Measurements from ENCODE around the gene GPN2.
"Not testable (repeated sequence)": the region's sequence is repeated elsewhere in the genome, so short reads cannot be mapped to it uniquely, and the experiment has no call there.

Gene GPN2

DNA sequence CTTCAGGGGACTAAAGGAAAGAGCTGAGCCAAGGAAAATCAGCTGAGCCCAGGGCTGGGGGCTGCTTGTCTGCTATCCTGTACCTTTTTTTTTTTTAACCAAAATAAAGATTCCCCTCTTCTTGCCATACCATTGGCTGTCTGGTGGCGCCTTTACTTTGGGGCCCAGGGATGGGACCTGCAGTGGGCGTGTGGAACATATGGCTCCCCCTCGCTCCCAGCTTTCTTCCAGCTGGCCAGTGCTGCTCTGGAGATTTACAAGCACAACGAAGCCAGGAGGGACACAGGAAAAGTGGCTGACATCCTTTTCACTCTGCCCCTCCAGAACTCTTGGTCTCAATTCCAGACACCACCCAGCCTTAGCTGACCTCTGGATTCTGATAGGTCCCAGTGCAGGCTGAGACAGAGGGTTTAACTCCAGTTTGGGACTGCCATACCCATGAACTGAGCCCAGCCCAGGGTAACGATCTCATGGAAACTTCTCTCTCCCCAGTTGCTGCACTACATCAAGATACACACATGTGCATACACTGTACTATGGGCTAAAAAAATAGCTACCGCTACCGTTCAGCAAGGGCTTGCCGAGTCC, 32.5 kb downstream of the GPN2 start:
- no peak for DNase-seq (ENCODE audit: low read depth)

DNA sequence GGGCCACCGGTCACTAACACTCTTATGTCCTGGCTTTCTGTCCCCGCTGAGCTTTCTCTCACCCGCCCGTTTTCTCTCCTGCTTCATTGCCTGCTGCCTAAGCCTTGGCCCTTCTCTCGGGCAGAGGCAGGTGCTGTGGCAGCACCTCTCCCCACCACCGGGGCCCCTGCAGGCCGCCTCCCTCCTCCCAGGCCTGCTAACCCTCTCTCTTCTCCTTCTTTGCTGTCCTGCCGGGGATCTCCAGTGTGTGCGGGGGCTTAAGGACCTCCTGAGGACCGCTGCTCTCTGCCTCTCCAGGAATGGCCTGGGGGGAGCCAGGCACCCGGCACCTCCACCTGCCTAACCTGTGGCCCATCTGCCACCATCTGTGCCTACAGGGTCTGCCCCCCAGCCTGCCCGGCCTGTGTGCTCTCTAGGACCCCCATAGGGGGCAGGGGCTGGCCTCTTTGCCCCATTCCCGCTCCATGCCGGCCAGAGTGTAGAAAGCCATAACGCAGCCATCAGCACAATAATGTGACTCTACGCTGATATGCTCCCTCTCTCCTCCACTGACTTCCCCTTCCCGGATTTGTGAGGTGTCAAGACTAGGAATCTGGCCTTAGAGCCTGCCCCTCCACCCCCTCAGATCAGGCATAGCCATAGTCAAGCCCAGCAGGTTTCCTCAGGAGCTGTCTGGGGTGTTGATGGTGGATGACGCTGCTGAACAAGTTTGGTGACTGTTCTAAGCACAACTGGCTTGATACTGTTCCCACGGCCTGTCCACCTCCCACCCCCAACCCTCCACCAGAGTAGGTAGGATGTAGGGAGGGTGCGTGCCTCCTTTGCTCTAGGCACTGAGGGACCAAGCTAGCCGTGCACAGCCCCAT, 33.2 kb downstream of the GPN2 start:
- no peak for DNase-seq (ENCODE audit: low read depth)

DNA sequence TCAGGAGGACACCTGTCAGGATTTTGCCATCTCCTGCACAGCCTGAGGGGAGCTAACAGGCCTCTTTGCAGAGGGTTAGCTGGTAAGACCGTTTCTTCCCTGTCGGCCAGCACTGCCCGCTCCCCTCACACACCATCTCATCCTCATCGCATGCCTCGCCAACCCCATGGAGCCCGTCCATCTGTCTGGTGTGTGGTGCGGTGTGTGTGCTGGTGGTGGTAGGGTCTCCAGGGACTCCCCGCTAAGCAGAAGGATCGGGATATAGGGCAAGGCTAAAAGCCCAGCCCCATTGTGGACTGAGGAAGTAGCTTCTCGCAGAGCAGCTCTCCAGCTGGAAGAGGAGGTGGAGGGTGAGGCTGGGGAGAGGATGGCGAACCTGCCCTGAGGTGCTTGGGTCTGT, 33.9 kb downstream of the GPN2 start:
- no peak for DNase-seq (ENCODE audit: low read depth)

DNA sequence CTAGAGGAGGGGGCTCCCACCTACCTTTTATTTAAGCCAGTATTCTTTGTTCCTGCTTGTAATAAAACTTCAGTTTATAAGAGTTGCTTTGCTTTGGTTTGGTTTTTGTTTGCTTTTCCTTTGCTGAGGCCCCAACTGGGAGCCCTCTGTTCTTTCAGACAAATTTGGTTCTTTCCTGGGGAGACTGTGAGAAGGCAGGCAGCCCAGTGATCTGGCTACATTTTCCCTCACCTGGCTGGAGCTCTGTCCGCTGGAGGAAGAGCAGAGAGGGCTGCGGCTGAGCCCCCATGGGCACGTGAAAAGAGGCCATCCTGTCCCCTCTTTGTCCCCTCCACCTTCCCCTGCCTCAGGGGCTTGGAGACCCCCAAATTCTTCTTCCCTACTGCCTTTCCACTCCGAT, 34.4 kb downstream of the GPN2 start:
- DNase-seq (ENCODE audit: low read depth), result no peak

DNA sequence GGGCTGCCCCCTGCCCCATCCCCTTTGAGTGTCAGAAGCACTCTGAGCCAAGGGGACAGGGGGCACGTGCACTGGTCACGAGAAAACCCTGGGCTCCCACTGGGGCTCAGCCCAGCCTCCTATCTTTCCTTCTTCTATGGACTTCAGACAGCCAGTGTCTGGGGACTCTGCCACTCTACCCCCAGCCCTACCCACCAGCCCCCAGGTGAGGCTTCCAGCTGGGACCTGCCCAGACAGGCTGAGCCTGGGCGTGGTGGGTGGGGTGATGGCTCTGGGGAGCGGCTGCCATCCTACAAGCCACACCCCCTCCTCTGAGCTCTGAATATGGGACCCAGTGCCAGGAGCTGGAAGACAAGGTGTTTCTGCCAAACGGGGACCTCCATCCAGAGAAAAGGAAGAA, 35.2 kb downstream of the GPN2 start:
- DNase-seq (ENCODE audit: low read depth), result no peak

DNA sequence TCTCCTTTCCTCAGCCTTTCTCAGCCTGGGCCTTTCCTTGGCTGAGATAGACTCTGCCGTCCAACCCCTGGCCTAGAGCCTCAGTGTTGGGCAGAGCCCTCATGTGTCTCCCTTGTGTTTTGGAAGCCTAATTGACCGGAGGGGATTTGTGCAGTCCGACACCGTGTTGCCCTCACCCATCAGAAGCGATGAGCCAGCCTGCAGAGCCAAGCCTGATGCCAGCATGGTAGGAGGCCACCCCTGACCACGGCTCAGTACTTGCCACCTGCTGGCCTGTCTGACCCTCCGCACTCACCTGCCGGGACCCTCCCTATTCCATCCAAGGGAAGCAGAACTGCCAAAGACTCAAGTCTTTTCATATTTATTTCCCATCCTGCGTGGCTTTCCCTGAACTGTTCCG, 36.5 kb downstream of the GPN2 start:
- no peak for DNase-seq (ENCODE audit: low read depth)

DNA sequence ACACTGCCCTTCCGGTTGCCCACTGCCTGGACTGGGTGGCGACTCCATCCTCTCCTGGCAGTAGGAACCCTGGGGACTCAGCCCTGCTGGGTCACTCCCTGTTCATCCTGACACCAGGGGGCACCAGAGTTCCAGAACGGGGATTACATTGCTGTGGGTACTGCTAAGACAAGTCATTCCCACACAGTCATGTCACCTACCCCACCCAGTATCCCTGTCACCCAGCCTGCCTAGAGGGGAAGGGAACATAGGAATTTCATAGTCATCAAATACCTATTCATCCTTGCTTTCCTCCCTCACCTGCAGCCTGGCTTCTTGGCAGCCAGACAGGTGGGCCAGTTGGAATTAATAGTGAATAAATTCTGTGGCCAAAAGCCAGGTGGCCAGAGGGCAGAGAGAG, 36.9 kb downstream of the GPN2 start:
- peak; percentile 67 for DNase-seq (ENCODE audit: low read depth)

DNA sequence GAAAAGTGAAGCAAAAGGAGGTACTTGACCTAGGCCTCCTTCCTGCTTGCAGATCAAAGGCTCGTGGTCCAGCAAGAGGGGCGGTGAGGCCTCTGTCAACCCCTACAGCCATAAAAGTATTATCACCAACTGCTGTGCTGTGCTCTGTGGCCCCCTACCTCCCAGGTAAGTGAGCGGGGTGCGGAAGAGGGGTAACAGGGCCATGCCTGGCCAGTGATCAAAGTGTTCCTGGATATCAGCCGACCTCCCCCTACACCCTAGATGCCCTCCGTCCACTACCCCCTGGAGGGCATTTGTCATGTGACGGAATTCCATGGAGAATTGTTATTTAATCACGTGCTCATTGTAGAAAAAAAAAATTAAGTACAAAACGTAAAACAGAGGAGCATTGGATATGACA, 37.4 kb downstream of the GPN2 start:
- DNase-seq (ENCODE audit: low read depth), result no peak

DNA sequence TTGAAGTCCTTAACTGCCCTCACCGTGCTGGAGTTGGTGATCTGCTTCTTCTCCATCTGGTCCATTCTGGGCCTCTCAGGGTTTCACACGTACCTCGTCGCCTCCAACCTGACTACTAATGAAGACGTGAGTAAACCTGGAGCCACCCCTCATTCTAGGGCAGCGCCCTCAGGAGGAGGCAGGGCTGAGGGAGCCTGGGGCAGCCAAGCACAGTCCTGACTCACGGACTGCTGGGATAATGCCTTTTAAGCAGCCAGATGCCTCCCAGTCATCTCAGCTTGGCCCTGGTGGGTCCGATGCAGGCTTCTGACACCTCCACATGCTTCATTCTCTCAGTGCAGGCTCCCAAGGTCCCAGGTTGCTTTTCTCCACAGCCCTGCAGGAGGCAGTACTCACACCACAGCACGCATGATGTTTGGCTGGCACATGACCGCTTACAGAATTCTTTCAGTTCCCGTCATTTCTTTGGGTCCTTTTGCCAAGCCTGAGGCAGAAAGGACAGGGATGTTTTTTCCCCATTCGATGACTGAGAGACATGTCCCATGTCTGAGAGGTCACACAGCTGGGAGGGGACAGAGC, 38.9 kb downstream of the GPN2 start:
- no peak for DNase-seq (ENCODE audit: low read depth)

DNA sequence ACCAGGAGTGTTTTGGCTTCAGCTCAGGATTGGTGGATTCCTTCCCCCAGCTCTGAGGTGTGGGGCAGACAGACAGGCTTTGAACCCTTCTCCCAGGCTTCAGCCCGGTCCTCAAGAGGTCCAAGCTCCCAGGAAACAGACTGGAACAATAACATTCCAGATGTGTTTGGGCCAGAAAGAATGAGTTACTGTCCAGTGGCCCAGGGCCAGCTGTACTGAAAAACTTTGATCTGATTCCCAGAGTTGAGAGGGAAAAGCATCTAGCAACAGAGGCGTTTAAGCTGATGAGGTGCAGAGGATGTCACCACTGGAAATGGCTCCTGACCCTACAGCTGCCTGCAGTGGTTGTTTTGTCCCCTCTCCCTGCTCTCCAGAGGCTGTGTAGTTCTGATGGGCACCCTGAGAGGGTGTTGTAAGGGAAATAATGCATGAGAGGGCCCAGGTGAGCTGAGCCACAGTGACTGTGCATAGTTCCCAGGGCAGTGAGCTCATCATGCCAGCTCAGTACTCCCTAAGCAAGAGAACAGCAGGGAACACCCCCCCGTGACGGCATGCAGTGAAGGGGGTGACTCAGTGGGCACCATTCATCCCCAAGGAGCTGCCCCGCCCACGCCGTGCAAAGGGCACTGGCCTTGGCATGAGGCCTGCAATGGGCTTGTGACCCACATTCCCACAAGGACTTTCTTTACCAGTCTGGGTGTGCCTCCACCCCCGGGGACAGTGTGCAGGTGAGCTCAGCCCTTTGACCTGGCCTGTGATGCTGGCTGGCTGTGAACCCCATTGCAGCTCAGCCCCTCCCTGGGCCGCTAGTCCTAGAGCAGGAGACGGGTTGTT, 40.9 kb downstream of the GPN2 start:
- no peak for DNase-seq (ENCODE audit: low read depth)

DNA sequence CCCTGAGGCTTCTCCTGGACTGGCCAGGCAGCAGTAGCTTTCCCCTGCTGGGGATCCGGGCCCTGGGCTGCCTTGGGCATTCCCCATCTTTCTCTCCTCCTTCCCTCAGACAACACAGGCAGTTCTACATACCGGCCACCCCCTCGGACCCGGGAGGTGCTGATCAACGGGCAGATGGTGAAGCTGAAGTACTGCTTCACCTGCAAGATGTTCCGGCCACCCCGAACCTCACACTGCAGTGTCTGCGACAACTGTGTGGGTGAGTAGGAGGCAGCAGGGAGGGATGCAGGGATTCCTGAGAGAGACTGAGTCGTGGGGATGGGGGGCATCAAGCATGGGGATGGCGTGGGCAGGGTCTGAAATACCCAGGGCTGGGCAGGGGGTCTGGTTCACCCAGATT, 41.6 kb downstream of the GPN2 start:
- no peak for DNase-seq (ENCODE audit: low read depth)

DNA sequence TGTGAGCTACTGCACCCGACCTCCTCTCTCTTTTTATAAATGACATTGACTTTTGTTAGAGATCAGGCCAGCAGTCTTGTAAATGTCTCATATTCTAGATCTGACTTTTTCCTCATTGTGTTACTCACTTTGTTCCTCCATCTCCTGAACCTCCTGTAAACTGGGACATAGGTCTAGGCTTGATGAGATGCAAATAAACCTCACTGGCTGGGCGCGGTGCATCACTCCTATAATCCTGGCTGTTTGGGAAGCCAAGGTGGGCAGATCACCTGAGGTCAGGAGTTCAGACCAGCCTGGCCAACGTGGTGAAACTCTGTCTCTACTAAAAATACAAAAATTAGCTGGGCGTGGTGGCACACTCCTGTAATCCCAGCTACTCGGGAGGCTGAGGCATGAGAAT, 42.3 kb downstream of the GPN2 start:
- not testable (repeated sequence) for DNase-seq (ENCODE audit: low read depth)

DNA sequence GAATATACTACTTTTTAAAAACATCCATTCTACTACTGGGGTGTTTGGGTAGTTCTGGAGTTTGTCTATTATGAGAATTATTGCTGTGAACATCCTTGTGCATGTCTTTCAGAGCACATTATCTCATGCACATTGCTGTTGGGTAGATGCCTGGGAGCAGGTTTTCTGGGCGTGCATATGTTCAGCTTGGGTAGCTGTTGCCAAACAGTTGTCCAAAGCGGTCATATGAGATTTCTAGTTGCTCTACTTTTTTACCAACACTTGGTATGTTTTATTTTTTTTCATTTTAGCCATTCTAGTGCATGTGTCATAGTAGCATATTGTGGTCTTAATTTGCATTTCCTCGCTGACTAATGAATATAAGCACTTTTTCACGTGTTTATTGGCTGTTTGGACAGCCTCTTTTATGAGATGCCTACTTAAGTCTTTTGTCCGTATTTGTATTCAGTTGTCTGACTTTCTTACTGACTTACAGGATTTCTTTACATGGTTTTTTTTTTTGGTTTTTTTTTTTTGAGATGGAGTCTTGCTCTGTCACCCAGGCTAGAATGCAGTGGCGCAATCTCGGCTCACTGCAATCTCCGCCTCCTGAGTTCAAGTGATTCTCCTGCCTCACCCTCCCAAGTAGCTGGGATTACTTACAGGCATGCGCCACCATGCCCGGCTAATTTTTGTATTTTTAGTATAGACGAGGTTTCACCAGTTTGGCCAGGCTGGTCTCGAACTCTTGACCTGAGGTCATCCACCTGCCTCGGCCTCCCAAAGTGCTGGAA, 45.5 kb downstream of the GPN2 start:
- DNase-seq (ENCODE audit: low read depth), result no peak

DNA sequence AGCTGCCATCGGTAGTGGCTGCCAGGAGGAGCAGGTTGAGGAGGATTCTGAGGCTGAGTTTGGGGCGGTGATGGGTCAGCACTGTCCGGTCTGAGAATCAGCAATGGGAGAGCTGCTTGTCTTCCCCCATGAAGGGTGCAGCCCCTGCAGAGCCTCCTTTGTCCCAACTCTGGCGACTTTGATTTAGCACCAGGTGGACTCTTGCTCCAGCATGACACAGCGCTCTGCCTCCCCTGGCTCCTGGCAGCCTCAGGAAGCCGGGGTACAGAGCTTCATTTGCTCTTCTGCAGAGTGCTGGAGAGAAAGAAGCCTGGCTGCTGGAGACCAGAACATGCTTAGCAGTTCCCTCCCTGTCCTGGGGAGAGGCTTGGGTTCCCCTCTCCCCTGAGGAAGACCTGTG, 50.3 kb downstream of the GPN2 start:
- DNase-seq (ENCODE audit: low read depth), result no peak

DNA sequence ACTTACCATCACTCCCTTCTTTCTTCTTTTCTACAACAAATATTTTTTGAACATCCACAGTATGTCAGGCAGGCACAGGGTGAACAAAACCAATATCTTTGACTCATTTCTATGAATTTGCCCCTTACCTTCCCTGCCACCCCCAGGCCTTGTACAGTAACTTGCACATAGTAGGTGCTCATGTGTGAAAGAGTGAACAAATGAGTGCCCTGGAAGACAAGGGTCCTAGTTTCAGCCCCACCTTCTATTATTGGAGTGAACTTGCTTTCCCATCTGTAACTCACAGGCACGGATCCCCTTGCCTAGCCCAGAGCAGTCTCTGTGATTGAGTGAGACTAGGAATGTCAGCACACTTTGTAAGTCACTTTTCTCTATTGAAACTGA, 50.8 kb downstream of the GPN2 start:
- DNase-seq (ENCODE audit: low read depth), result no peak

DNA sequence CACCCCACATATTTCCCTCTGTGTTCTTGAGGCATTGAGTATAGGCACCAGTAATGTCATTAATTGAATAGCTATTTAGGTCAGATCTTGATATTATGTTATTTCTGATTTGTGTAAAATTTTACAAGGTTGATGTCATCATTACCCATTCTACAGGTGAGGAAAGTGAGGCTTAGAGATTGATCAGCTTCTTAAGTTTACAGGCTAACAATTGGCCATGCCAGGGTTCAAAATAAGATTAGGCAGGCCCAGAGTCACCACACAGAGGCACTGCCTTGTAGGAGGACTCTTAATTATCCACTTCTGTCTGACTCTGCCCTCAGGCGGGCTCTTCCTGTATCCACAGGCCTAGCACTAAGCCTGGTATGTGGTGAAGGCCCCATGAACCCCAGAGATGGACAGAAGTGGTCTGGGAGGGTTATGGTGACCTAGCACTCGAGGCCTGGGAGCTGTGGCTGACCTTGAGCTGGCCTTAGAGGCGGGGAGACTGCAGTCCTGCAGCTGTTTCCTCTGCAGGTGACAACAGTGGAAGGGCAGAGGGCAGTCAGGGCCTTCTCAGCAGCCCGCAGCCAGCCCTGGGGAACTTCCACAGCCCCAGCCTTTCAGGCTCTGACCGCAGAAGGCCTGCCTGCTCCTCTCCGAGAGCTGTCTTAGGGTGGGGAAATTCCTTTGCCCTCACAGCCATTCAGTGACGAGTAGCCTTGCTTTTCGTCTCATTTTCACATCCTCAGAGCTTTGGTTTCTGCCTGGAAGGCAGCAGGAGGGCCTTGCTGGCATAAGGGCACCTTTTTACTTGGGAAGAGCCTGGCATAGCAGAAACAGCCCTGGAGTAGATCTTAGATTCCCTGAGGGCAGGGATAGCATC, 51.4 kb downstream of the GPN2 start:
- DNase-seq (ENCODE audit: low read depth), result peak; percentile 61

DNA sequence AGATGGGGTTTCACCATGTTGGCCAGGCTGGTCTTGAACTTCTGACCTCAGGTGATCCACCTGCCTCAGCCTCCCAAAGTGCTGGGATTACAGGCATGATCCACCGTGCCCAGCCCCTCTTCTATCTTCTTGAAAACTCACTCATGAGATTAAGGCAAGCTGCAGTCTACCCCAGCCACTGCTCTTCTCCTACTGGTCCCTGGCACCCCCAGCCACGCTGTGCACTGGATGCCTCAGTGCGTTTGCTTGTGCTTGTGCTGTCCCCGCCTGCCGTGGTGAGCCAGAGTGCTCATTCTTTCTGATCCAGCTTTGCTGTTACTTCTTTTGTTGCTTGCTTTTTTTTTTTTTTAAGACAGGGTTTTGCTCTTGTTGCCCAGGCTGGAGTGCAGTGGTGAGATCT, 52.4 kb downstream of the GPN2 start:
- DNase-seq (ENCODE audit: low read depth), result not testable (repeated sequence)

DNA sequence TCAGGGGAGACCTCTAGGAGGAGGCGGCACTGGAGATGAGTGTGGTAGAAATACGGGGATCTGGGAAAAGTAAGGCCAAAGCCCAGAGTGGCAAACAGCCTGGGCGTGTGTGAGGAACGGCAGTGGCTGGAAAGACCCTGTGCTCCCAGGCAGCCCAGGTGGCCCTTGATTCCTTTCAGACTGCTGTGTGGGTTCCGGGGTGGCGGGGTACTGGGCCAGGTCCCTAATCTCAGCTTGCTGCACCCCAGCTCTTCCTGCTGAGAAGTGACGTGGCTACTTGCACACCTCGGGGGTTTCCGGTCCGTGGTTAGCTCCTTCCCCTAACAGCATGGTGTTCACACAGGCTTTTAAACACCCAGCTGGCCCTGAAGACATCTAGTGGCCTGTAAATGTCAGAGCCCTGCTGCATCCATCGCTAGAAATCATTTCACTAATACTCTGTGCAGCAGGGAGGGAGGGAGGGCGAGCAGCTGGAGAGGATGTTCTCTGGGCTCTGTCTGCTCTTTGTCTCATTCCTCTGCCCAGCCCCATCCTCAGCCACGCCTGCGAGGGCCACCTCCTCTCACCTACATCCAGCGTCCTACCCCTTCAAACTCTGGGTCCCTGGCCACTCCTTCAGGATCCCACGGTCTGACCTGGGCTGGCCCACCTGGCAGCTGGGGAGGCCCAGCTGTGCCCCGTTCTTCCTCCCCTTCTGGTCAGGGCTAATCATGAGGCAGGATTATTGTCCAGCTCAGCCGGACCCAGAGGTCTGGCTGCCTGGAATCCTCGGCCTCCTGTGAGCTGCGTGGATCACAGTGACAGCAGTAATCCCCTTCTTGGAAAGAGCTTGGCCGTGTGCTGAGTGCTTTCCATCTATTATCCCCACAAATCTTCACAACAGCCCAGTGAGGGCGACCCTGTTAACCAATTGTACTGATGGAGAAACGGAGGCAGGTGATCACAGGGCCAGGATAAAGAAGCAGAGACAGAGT, 56.4 kb downstream of the GPN2 start:
- peak; percentile 77 for DNase-seq (ENCODE audit: low read depth)

DNA sequence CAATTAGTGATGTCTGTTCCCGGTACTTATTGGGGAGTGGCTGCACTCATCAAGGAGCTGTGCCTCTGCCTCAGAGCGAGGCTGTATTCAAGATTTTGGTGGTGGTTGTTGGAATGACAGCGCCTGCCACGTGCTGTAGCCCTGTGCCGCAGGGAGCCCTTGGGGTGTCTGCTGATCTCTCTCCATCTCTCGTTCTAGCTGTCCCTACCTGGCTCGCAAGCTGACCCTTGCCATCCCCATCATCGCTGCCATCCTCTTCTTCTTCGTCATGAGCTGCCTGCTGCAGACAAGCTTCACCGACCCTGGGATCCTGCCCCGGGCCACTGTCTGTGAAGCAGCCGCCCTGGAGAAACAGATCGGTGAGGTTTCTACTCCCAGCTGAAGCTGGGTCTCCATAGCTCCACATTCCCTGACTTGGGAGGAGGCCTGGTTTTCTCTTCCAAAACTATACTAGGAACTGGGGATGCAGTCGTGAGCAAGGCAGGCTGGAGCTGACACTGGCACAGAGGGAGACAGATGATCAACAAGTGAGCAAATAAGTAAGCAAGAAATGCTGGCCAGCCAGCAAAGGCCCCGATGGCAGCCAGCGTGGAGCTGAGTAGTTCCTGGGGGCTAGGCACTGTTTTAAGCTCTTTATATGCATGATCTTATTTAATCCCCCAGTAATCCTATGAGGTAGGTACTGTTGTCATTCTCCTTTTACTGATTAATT, 57.7 kb downstream of the GPN2 start:
- no peak for DNase-seq (ENCODE audit: low read depth)
